GM18526 (cell line): ENCODE results near the gene SLC6A2.

Source experiments
- POLR2A ChIP-seq: IDR thresholded peaks from 3 replicates; pipeline ENCODE4 v1.6.1; 2011; ENCODE audit not compliant: insufficient read length; ENCODE audit errors: extremely low read depth

Gene SLC6A2

DNA sequence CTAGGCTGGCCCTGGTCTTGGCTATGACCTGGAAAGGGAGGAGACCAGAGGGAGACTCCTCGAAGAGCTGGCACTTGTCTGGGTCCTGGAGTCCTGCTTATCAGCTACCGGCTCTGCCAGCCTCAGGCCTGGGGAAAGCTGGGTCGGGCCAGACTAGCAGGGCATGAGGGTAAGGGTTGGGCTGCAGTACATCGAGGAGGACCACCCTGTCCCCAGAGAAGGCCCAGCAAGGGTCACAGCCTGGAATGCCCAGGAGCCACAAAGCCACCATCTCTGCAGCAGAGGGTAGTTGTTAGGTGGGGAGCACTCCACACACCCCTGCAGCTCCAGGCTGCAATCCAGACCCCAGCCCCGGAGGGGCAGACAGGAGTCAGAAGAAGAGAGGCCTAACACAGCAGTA lies 54.0 kb downstream of the SLC6A2 start:
- TF ChIP-seq POLR2A, result no peak

DNA sequence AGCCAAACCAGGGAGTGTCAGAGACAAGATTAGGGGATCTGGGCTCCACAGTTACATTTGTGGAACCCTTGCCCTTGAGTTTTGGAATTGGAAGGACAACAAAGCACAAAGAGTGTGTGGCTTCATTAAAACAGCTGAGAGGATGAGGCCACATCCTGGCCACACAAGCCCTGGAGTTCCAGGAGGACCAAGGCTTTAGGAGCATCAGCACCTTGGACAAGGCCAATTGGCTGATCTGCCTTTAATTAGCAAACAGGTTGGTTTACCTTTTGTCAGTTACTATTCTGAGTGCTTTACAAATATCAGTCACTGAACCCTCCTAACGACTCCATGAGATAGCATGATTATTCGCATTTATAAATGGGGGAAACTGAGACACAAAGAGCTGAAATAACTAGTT lies 54.7 kb downstream of the SLC6A2 start:
- no peak for TF ChIP-seq POLR2A

DNA sequence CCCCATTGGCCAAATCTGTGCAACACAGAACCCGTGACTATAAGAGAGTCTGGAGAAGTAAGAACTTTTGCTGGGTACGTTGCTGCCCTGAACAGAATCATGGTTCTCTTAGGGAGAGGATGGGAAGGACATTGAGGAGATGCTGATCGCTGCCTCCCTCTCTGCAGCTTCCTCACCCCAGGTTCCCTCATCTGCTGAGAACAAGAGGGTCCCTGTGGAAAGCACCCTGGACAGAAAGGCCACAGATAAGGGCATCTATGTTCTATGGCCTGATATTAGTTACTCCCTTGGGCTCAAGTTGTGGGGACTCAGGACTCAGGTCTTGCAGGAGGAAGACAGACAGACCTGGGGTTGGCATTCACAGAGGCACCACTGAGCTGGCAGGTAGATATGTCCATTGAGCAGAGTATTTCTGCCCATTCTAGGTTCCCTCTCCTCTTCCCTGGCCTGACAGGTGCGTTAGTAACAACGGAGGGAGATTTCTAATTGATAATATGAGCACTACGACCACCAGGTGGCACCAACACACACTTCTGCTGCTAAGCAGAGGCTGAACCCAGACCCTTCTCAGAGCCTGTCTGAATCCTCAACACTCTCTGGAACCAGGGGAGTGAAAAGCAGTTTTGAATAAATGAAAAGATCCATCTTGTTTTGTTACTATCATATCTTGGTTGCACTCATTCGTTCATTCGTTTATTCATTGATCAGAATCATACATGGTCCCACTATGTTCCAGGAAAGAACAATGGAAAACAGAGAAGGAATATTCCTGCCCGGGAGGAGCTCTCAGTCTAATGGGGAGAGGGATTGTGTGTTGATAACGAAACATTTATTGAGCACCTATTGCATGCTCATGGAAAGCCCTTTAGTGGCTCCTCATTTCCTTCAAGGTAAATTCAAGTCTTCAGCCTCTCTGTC lies 56.4 kb downstream of the SLC6A2 start:
- no peak for TF ChIP-seq POLR2A

DNA sequence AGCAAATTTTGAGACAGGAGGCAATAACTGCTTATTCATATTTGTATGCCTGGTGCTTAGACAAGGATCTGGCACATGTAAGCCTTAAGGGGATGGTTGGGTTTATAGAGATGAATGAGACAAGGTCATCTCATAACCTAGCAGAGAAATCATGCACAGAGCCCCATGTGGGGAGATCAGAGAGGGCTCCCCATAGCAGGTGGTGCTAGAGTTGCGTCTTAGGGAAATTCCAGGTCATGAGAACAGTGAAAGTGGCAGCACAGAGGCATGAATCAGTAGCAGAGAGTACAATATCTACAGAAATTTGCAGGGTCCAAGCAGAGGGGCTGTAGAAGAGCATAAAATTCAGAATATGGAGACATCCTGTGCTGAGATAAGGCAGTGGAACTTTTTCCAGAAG lies 57.3 kb downstream of the SLC6A2 start:
- TF ChIP-seq POLR2A, result no peak

DNA sequence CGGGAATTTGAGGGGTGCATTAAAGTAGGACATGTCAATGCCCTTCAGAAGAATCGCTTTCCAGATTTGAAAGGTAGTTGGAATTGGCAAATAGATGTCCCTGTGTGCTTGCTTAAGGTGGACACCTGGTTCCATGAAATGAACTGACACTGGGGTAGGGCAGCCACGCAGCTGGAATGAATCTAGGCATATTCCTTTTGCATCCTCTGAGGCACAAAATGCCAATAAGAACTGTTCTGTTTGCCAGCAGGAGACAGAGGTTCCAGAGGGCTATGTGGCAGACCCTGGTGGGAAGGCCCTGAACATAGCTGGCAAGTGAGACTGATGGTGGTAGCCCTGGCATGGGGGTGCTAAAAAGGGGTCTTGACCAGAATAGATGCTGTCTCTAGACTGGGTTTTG lies 61.5 kb downstream of the SLC6A2 start:
- TF ChIP-seq POLR2A, result no peak

DNA sequence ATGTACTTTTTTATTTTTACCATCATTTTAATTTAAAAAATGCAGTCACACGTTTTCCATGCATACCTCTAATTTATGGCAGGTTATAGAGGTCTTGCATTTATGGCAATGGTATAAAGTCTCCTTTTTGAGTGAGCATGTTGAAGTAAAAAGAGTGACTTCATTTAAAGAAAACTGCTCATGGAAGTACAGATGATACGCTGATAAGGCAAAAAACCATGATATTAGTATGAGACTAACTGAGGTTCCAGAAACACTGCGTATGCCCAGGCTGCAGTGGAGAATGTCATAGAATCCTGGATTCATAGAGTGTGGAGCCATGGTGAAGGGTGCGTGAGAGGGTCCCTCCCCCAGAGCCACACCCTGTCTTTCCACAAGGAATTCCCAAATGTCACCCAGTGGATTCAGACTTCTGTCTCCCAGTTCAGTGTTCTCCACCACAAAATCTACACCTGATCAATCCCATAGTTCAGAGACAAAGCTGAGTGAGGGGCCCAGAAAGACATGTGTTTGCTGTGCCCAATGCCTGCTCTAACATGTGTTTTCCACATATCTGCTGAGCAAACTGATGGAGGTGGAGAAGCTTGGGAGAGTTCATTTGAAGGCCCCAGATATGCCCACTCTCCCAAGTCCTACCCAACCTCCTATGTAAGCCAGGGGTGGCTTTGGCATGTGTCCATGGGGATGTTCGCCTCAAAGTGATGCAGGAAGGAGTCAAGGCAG lies 69.4 kb downstream of the SLC6A2 start:
- TF ChIP-seq POLR2A, result no peak

DNA sequence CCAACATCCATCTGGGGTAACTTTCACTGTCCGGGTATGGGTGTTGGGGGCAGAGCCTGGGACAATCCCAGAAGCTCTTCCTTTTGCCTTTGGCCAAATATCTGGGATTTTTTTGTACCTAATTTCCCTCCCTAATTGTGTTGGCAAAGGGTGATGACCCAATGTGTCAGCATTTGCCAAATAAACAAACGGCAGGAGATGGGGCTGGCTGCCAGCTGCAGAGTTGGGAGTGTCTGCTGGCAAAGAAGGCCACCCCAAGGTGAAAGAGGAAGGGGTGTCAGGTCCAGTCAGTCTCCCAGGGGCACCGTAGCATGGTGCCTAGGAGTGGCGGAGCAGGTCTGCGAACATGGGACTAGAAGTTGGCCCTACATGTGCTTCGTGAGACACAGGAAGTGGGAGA lies 73.0 kb downstream of the SLC6A2 start:
- no peak for TF ChIP-seq POLR2A

DNA sequence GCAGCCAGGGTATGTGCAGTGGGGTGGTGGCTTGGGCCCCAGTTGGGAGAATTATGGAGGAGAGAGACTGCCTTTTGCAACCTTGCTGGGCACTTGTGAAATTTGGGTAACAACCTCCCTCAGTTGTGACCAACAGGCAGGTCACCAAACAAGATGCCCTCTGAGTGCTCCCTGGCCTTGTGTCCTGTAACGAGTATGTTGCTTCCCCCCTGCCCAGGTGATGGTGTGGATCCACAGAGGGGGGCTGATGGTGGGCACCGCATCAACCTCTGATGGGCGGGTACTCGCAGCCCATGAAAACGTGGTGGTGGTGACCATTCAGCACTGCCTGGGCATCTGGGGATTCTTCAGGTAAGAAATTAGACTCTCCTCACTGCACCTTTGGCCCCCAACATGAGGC lies 74.3 kb downstream of the SLC6A2 start:
- no peak for TF ChIP-seq POLR2A

DNA sequence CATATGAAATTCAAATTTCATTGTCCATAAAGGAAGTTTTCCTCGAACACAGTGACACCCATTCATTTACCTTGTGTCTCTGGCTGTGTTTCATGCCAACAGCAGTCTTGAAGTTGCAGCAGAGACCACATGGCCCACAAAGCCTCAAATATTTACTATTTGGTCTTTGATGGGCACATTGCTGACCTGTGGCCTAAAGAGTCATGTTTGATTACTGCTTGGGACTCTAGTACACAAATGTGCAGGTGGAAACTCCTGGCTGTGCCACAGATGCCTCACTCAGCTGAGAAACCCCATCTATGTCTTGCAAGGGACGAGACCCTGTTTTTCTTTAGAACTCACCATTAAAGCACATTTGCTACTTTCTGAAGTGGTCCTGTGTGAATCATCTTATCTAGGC lies 76.7 kb downstream of the SLC6A2 start:
- no peak for TF ChIP-seq POLR2A

DNA sequence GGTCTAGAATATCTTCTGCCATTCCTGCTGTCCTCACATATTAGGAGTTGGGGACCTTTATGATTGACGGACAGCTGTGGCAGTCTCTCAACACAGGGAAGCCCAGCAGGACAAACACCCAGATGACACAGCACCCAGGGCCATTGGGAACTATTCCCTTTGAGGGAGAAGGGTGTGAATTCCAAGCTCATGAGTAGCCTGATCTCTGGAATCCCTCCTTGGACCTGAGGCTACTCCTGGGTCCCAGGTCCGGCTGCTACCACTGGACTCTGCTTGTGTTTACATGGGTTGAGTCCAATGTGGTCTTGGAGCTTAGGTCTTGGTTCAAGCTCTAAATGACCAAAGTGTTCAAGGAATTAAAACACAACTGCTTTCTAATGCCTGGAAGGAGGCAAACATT lies 78.9 kb downstream of the SLC6A2 start:
- TF ChIP-seq POLR2A, result no peak

DNA sequence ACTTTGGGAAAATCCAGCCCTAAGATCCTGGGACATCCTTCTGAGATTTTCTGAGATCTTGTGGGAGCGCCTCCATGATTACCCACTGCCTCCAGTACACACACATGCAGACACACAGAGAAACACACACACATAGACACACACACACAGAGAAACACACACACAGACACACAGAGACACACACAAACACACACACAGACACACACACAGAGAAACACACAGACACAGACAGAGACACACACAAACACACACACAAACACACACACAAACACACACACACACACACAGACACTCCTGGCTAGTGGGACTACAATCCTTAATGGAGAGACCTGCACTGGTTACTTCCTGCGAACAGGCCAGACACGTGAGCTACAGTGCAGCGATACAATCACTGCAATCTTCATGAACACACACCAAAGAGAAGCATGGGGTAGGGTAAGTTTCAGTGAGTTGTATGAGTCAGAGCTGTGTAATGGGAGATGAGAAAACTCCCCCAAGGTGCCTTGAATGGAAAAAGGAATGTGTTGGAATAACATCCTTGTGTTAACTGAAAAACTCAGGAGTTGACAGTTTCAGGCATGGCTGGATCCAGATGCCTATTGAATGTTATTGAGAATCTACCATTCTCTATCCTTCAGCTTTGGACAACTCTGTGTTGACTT lies 79.5 kb downstream of the SLC6A2 start:
- no peak for TF ChIP-seq POLR2A

DNA sequence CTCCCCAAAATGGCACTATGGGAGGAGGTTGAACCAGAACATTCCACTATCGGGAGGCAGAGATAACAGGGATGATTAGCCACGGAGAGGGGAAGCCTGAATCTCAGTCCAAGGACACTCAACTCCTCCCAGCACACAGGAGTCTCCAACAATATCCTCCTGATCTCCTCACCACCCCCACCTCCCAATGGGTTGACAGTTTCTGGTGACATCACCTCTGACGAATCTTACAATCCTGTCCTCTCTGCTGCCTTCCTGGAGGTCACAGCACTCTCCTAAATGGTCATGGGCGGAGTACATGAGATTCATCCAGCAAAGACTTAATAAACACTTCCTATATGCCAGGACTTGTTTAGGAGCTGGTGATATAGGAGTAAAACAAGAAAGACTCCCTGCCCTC lies 80.9 kb downstream of the SLC6A2 start:
- no peak for TF ChIP-seq POLR2A

DNA sequence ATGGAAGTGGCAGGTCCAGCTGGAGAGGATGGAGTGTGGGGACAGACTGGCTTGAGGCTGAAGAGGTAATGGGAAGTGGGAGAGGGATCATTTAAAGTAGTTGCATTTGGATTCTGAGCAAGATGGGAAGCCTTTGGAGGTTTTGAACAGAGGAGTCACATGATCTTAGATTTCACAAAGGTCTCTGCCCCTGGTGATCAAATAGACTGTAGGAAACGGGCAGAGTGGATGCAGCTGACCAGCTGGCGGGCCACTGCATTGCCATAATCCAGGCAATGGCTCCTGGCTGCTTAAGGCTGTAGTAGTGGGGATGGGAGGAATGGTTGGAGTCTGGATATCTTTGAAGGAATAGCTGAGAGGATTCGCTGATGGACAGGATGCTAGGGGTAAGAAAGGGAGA lies 81.5 kb downstream of the SLC6A2 start:
- no peak for TF ChIP-seq POLR2A

DNA sequence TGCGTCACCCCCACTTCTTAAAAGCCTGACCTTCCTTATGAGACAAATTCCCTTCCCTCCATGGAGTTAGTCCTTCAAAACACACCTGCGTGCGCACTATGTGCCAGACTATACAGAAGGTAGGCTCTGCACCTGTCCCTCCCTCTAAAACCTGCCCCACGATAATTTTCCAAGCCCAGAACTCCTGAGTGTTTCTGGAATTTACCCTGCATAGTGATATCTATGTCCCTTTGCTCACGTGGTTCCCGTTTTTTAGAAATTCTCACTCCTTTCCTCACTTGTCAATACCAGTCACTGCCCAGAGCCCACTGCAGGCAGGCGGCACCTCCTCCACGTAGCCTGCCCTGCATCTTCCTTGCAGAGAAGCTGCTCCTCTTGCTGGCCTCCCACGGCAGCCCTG lies 82.2 kb downstream of the SLC6A2 start:
- TF ChIP-seq POLR2A, result no peak

DNA sequence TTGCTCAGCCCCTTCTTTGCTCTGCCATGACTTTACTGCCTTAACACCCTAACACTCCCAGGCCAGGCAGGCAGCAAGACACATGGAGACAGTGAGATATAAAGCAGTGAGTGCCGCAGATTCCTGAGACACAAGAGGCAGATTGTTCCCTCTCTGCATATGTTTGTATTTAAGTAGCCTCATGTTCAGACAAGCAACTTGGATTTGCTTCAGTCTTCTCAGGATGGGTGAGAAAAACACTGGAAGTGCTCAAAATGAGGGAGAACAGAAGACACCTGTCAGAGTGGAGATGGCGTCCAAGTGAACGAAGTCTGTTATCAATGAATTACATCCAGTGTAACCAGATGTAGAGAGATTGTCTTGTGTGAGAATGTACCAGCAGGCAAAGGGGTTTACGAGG lies 90.3 kb downstream of the SLC6A2 start:
- TF ChIP-seq POLR2A, result no peak

DNA sequence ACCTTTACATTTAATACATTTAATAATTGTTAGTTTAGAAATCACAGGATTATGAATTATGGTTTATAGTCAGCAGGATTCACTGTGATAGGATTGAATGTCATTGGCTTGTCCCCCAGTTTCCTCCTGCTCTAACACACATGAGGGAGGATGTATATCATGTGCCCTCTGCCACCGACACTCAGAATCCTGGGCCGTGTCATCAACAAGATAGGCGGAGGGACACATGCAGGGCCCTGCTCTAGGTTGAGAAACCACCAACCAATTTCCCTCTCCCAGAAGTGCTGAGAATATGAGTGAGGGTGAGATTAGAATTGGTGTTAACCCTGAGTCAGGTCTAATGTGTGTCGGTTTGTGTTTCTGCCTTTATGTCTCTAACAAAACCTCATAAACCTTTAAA lies 92.0 kb downstream of the SLC6A2 start:
- no peak for TF ChIP-seq POLR2A
